Activated CD4-positive, alpha-beta T cell treated with anti-CD3 and anti-CD28 coated beads for 36 hours (primary cell): Measurements from ENCODE around the gene HS6ST3. TPM values are rescaled to one million over a fixed set of nuclear protein-coding genes. Genes with fewer than 3 reads are reported as not detected.

Experiments used
- ATAC-seq: fragments of 200-7000 bp; cut with Tn5 transposase; one replicate; pipeline ENCODE4 v1.10.0; 2021; ENCODE audit warnings: mild to moderate bottlenecking, moderate library complexity
- CTCF ChIA-PET: fragments of 350-600 bp; sonication (Branson Sonifier 250); formaldehyde crosslinking; loops from one replicate; lab custom pipeline; 2021; ENCODE audit warnings: antibody characterized with exemption; lab: Charles Lee
- POLR2A ChIA-PET: fragments of 350-600 bp; sonication (Branson Sonifier 250); formaldehyde crosslinking; loops from one replicate; lab custom pipeline; 2021; ENCODE audit warnings: antibody characterized with exemption, inconsistent platforms; lab: Charles Lee
- DNase-seq: peaks from one replicate; pipeline ENCODE4 v3.0.0-alpha.2; 2020
- H3K27ac Mint-ChIP-seq: one replicate; pipeline ENCODE4 v1.8.0; 2021; ENCODE audit warnings: mixed read lengths
- H3K27me3 Mint-ChIP-seq: one replicate; pipeline ENCODE4 v1.8.0; 2021; ENCODE audit warnings: mixed read lengths
- H3K36me3 Mint-ChIP-seq: one replicate; pipeline ENCODE4 v1.8.0; 2021; ENCODE audit warnings: low read depth, mixed read lengths
- H3K4me1 Mint-ChIP-seq: one replicate; pipeline ENCODE4 v1.8.0; 2021; ENCODE audit warnings: mixed read lengths
- H3K4me3 Mint-ChIP-seq: one replicate; pipeline ENCODE4 v1.8.0; 2021; ENCODE audit warnings: mild to moderate bottlenecking, moderate library complexity, mixed read lengths
- H3K9me3 Mint-ChIP-seq: one replicate; pipeline ENCODE4 v1.8.0; 2021; ENCODE audit warnings: low read depth, mixed read lengths
- intact Hi-C, 2 experiments: fragments of 100-400 bp; cut with DNase I in 1 of 2; cut with micrococcal nuclease in 1 of 2; formaldehyde crosslinking; loops; one replicate each; pipeline versions ENCODE4 v1.14.2 to v1.15.1; 2022 to 2024; cut with DNase I, micrococcal nuclease
- total RNA-seq, 2 experiments: library from RNA; stranded (reverse); gene quantifications; one replicate each; pipeline ENCODE4 v1.2.3, GENCODE V29; 2021

Gene HS6ST3
- total RNA-seq, 2 experiments from 2014 or later, result not detected

- CTCF ChIA-PET, result interaction anchor here (1.4 kb wide), 1 partner anchor 14 kb away, joined by 3 read pairs; no protein-coding TSS in a partner anchor
- intact Hi-C loops, result no loop called here
- no peaks in the 10 kb centered on the region for H3K4me1 Mint-ChIP-seq
- no peaks in the 10 kb centered on the region for H3K27me3 Mint-ChIP-seq
- ATAC-seq (no peak), DNase-seq (no peak)
- no peaks in the 10 kb centered on the region for H3K36me3 Mint-ChIP-seq
- no peak overlapping the region for H3K4me3 Mint-ChIP-seq
- POLR2A ChIA-PET, result no interaction called here
- H3K9me3 Mint-ChIP-seq, result no peaks in the 10 kb centered on the region
- H3K27ac Mint-ChIP-seq, result no peak overlapping the region
These were observed 18.4 kb upstream of the HS6ST3 start for GRCh38 chr13:96071504-96071903.

GRCh38 chr13:96072392-96072791 lies 17.5 kb upstream of the HS6ST3 start:
- ATAC-seq (no peak), DNase-seq (no peak)
- CTCF ChIA-PET, result no interaction called here
- Mint-ChIP-seq H3K36me3 (no peaks in the 10 kb centered on the region), H3K27ac (no peak overlapping the region), H3K4me3 (no peak overlapping the region), H3K9me3 (no peaks in the 10 kb centered on the region), H3K4me1 (no peaks in the 10 kb centered on the region), H3K27me3 (peaks cover 2% of the 10 kb centered on the region)
- intact Hi-C loops, result no loop called here
- POLR2A ChIA-PET, result no interaction called here

- intact Hi-C loops, result no loop called here
- DNase-seq, result no peak
- Mint-ChIP-seq H3K36me3 (no peaks in the 10 kb centered on the region), H3K27me3 (peaks cover 2% of the 10 kb centered on the region), H3K4me1 (no peaks in the 10 kb centered on the region), H3K27ac (no peak overlapping the region), H3K4me3 (no peak overlapping the region), H3K9me3 (no peaks in the 10 kb centered on the region)
- ChIA-PET CTCF (no interaction called here), POLR2A (no interaction called here)
- ATAC-seq, result no peak
These were observed 13.9 kb upstream of the HS6ST3 start for GRCh38 chr13:96075953-96076543.

GRCh38 chr13:96080676-96081075 lies 9.2 kb upstream of the HS6ST3 start:
- intact Hi-C loops, result no loop called here
- DNase-seq, result no peak
- H3K36me3 Mint-ChIP-seq, result no peaks in the 10 kb centered on the region
- no peak overlapping the region for H3K27ac Mint-ChIP-seq
- H3K9me3 Mint-ChIP-seq, result no peaks in the 10 kb centered on the region
- POLR2A ChIA-PET, result no interaction called here
- H3K4me1 Mint-ChIP-seq, result no peaks in the 10 kb centered on the region
- CTCF ChIA-PET, result no interaction called here
- no peak for ATAC-seq
- H3K27me3 Mint-ChIP-seq, result peaks cover 2% of the 10 kb centered on the region
- H3K4me3 Mint-ChIP-seq, result no peak overlapping the region

- POLR2A ChIA-PET, result no interaction called here
- H3K27ac Mint-ChIP-seq, result no peak overlapping the region
- ATAC-seq, result no peak
- H3K9me3 Mint-ChIP-seq, result no peaks in the 10 kb centered on the region
- H3K36me3 Mint-ChIP-seq, result no peaks in the 10 kb centered on the region
- no peak overlapping the region for H3K4me3 Mint-ChIP-seq
- peaks cover 2% of the 10 kb centered on the region for H3K27me3 Mint-ChIP-seq
- no peak for DNase-seq
- H3K4me1 Mint-ChIP-seq, result no peaks in the 10 kb centered on the region
- CTCF ChIA-PET, result no interaction called here
- intact Hi-C loops, result no loop called here
These were observed 8.0 kb upstream of the HS6ST3 start for GRCh38 chr13:96081888-96082287.

- H3K27me3 Mint-ChIP-seq, result peaks cover 8% of the 10 kb centered on the region
- H3K9me3 Mint-ChIP-seq, result no peaks in the 10 kb centered on the region
- CTCF ChIA-PET, result no interaction called here
- ATAC-seq, result no peak
- no peaks in the 10 kb centered on the region for H3K4me1 Mint-ChIP-seq
- H3K36me3 Mint-ChIP-seq, result no peaks in the 10 kb centered on the region
- H3K4me3 Mint-ChIP-seq, result no peak overlapping the region
- POLR2A ChIA-PET, result no interaction called here
- intact Hi-C loops, result no loop called here
- no peak overlapping the region for H3K27ac Mint-ChIP-seq
- no peak for DNase-seq
These were observed 7.3 kb upstream of the HS6ST3 start for GRCh38 chr13:96082640-96083039.

- peaks cover 34% of the 10 kb centered on the region for H3K27me3 Mint-ChIP-seq
- DNase-seq, result no peak
- H3K4me1 Mint-ChIP-seq, result peaks cover 3% of the 10 kb centered on the region
- no peaks in the 10 kb centered on the region for H3K9me3 Mint-ChIP-seq
- no peak for ATAC-seq
- H3K27ac Mint-ChIP-seq, result no peak overlapping the region
- ChIA-PET POLR2A (no interaction called here), CTCF (no interaction called here)
- intact Hi-C loops, result no loop called here
- no peak overlapping the region for H3K4me3 Mint-ChIP-seq
- no peaks in the 10 kb centered on the region for H3K36me3 Mint-ChIP-seq
These were observed 3.2 kb upstream of the HS6ST3 start for GRCh38 chr13:96086736-96087135.

GRCh38 chr13:96089139-96089538 lies 768 bp upstream of the HS6ST3 start:
- ATAC-seq, result no peak
- Mint-ChIP-seq H3K27ac (no peak overlapping the region), H3K4me3 (no peak overlapping the region), H3K36me3 (no peaks in the 10 kb centered on the region), H3K4me1 (peaks cover 3% of the 10 kb centered on the region), H3K9me3 (no peaks in the 10 kb centered on the region), H3K27me3 (peaks cover 48% of the 10 kb centered on the region)
- DNase-seq, result no peak
- POLR2A ChIA-PET, result no interaction called here
- intact Hi-C loops, result no loop called here
- CTCF ChIA-PET, result interaction anchor here (0.6 kb wide), 1 partner anchor 39 kb away, joined by 3 read pairs; no protein-coding TSS in a partner anchor

- Mint-ChIP-seq H3K36me3 (no peaks in the 10 kb centered on the region), H3K9me3 (no peaks in the 10 kb centered on the region), H3K27me3 (peaks cover 51% of the 10 kb centered on the region), H3K27ac (no peak overlapping the region), H3K4me3 (no peak overlapping the region), H3K4me1 (peaks cover 3% of the 10 kb centered on the region)
- intact Hi-C loops, result loop anchor here in 1 of 2 experiments (5.0 kb wide), 1 partner anchor 1378 kb away; the partner anchor contains the start of gene SOX21
- ChIA-PET CTCF (no interaction called here), POLR2A (no interaction called here)
- DNase-seq (peak; percentile 10), ATAC-seq (peak; percentile 36)
These were observed 564 bp downstream of the HS6ST3 start for GRCh38 chr13:96090240-96091101.

- no peak for ATAC-seq
- Mint-ChIP-seq H3K4me3 (no peak overlapping the region), H3K27me3 (peaks cover 49% of the 10 kb centered on the region), H3K27ac (no peak overlapping the region), H3K4me1 (peaks cover 3% of the 10 kb centered on the region), H3K36me3 (no peaks in the 10 kb centered on the region), H3K9me3 (no peaks in the 10 kb centered on the region)
- ChIA-PET POLR2A (no interaction called here), CTCF (no interaction called here)
- DNase-seq, result peak; percentile 3
- intact Hi-C loops, result loop anchor here in 1 of 2 experiments (5.0 kb wide), 1 partner anchor 1379 kb away; the partner anchor contains the start of gene SOX21
These were observed 1.5 kb downstream of the HS6ST3 start for GRCh38 chr13:96091164-96092117.

GRCh38 chr13:96093296-96094006 lies 3.5 kb downstream of the HS6ST3 start:
- Mint-ChIP-seq H3K27me3 (peaks cover 39% of the 10 kb centered on the region), H3K27ac (no peak overlapping the region), H3K9me3 (no peaks in the 10 kb centered on the region), H3K4me3 (no peak overlapping the region), H3K4me1 (peaks cover 3% of the 10 kb centered on the region), H3K36me3 (no peaks in the 10 kb centered on the region)
- ChIA-PET CTCF (no interaction called here), POLR2A (no interaction called here)
- DNase-seq, result no peak
- intact Hi-C loops, result loop anchor here in 1 of 2 experiments (5.0 kb wide), 1 partner anchor 1381 kb away; the partner anchor contains the start of gene SOX21
- ATAC-seq, result no peak
